Spleen (tissue), 7 donors: Measurements from ENCODE around the gene GPR84.

Experiments
- CTCF ChIP-seq, 11 experiments: fragments of 200-600 bp in 7 of 11; fragments of 450-650 bp in 4 of 11; sonication (generic) in 4 of 11; IDR thresholded peaks in 8 of 11; conservative IDR thresholded peaks in 3 of 11; 1 replicate in 7 of 11; 2 replicates in 4 of 11; pipeline versions ENCODE4 v1.4.0 to v1.8.0; 2016 to 2021; ENCODE audit warnings: antibody characterized with exemption in 11 of 11, inconsistent platforms in 4 of 11, mild to moderate bottlenecking in 1 of 11
- POLR2AphosphoS5 ChIP-seq, 3 donors: sonication (generic); formaldehyde crosslinking; IDR thresholded peaks; one replicate each; pipeline ENCODE4 v1.5.1; 2017; ENCODE audit warnings: antibody characterized with exemption in 3 of 3
- donor health status: DM: no; HTN: no; CAD: no; lungs with moderate emphysema.
- donor health status: DM: no; HTN: no; CAD: no.
- donor health status: DM: no; HTN: no; CAD: no.

GRCh38 chr12:54352891-54353874, 11.1 kb downstream of the GPR84 start:
- TF ChIP-seq CTCF (IDR thresholded peaks at IDR 0.05 in 8 of 11, conservative IDR thresholded peaks at IDR 0.05 in 3 of 11) (no peak), POLR2AphosphoS5 (IDR thresholded peaks at IDR 0.05) (no peak)
